B cell (primary cell): ENCODE data around the gene OR52H1.

Source experiments
- CTCF ChIP-seq: fragments of 200-600 bp; IDR thresholded peaks from one replicate; pipeline ENCODE4 v1.8.0; 2022; ENCODE audit warnings: antibody characterized with exemption, mild to moderate bottlenecking
- EZH2 ChIP-seq: IDR thresholded peaks from 2 replicates; pipeline ENCODE4 v1.6.1; 2012; ENCODE audit warnings: borderline replicate concordance, low read depth, mild to moderate bottlenecking, moderate library complexity, low read length; ENCODE audit not compliant: insufficient read depth, poor library complexity, severe bottlenecking

GRCh38 chr11:5592615-5593014 is 44.3 kb upstream of the OR52H1 start:
- TF ChIP-seq CTCF (no peak), EZH2 (no peak)
